ENCODE data around the gene SP7. TPM values are rescaled to one million over a fixed set of nuclear protein-coding genes. Genes with fewer than 3 reads are reported as not detected.

Gene SP7
- 0.22 TPM in 1 of 2 replicates, not detected in the other for total RNA-seq (ENCODE audit: low replicate concordance)
- long read RNA-seq, result 0 reads

DNA sequence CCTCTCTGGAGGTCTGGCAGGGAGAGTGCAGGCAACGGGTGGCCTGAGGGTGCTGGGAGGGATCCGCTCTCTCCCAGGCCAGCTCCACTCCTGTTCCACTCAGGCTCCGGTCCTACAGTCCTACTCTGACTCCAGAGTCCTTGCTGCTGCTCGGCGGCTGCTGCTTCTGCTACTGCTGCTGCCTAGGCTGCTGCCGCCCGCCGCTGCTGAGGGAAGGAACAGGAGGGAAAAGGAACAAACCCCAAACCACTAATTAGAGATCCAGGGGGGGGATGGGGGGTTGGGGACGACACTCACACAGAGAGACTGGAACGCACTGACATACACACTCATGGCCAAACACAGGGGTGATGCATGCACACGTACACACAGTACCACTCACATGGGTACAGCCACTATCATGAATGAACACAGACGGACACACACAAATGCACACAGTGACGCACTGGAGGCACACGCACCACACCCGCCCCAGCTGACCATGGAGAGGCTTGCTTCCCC lies at the start of gene SP7:
TSS of gene SP7 (minus strand) at position 174 of the 501 bp plus-strand sequence. CDS start 708 bp downstream, outside the sequence.
- peaks cover 17% of the 10 kb centered on the region for H3K4me1 Mint-ChIP-seq (ENCODE audit: unreplicated experiment)
- TF ChIP-seq, protein P1, sequence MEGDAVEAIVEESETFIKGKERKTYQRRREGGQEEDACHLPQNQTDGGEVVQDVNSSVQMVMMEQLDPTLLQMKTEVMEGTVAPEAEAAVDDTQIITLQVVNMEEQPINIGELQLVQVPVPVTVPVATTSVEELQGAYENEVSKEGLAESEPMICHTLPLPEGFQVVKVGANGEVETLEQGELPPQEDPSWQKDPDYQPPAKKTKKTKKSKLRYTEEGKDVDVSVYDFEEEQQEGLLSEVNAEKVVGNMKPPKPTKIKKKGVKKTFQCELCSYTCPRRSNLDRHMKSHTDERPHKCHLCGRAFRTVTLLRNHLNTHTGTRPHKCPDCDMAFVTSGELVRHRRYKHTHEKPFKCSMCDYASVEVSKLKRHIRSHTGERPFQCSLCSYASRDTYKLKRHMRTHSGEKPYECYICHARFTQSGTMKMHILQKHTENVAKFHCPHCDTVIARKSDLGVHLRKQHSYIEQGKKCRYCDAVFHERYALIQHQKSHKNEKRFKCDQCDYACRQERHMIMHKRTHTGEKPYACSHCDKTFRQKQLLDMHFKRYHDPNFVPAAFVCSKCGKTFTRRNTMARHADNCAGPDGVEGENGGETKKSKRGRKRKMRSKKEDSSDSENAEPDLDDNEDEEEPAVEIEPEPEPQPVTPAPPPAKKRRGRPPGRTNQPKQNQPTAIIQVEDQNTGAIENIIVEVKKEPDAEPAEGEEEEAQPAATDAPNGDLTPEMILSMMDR (conservative IDR thresholded peaks at IDR 0.05), result no peak
- H3K27me3 Mint-ChIP-seq, result peaks cover 51% of the 10 kb centered on the region
- H3K9me3 Mint-ChIP-seq, result no peaks in the 10 kb centered on the region
- no peak within 1 kb of the TSS for H3K4me3 Mint-ChIP-seq
- no peaks in the 10 kb centered on the region for H3K36me3 Mint-ChIP-seq
- H3K27ac Mint-ChIP-seq, result no peak within 1 kb of the TSS
- no peak for DNase-seq (ENCODE audit: extremely low spot score, unreplicated experiment)

DNA sequence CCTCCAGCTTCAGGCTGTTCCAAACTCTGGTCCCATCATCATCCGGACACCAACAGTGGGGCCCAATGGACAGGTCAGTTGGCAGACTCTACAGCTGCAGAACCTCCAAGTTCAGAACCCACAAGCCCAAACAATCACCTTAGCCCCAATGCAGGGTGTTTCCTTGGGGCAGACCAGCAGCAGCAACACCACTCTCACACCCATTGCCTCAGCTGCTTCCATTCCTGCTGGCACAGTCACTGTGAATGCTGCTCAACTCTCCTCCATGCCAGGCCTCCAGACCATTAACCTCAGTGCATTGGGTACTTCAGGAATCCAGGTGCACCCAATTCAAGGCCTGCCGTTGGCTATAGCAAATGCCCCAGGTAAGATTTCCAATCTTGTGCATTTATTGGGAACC lies 47.1 kb upstream of the SP7 start:
- H3K9me3 Mint-ChIP-seq, result no peaks in the 10 kb centered on the region
- H3K4me3 Mint-ChIP-seq, result peak overlapping the region; percentile 92
- TF ChIP-seq, protein P1 (conservative IDR thresholded peaks at IDR 0.05), result no peak
- no peak for DNase-seq (ENCODE audit: extremely low spot score, unreplicated experiment)
- peaks cover 28% of the 10 kb centered on the region for H3K4me1 Mint-ChIP-seq (ENCODE audit: unreplicated experiment)
- peaks cover 38% of the 10 kb centered on the region for H3K36me3 Mint-ChIP-seq
- no peaks in the 10 kb centered on the region for H3K27me3 Mint-ChIP-seq
- H3K27ac Mint-ChIP-seq, result peak overlapping the region; percentile 53

DNA sequence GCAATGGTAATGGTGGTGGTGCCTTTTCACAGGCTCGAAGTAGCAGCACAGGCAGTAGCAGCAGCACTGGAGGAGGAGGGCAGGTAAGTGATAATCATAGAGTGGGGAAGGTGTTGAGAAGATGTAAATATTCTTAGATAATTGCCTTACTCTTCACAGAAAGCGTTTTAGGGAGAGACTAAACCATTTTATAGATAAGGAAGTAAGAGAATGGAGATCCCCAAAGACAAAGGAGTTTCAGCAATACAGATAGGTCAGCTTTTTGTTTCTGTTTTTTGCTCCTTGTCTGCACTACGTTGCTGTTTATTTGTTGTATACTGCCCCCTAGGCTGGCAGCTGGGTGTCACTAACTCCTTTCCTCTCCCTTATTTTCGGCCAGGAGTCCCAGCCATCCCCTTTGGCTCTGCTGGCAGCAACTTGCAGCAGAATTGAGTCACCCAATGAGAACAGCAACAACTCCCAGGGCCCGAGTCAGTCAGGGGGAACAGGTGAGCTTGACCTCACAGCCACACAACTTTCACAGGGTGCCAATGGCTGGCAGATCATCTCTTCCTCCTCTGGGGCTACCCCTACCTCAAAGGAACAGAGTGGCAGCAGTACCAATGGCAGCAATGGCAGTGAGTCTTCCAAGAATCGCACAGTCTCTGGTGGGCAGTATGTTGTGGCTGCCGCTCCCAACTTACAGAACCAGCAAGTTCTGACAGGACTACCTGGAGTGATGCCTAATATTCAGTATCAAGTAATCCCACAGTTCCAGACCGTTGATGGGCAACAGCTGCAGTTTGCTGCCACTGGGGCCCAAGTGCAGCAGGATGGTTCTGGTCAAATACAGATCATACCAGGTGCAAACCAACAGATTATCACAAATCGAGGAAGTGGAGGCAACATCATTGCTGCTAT lies 45.8 kb upstream of the SP7 start:
- no peak for DNase-seq (ENCODE audit: extremely low spot score, unreplicated experiment)
- Mint-ChIP-seq H3K9me3 (no peaks in the 10 kb centered on the region), H3K27me3 (no peaks in the 10 kb centered on the region), H3K36me3 (peaks cover 30% of the 10 kb centered on the region), H3K4me3 (peak overlapping the region; percentile 92), H3K4me1 (ENCODE audit: unreplicated experiment) (peaks cover 20% of the 10 kb centered on the region), H3K27ac (peak overlapping the region; percentile 98)
- TF ChIP-seq, protein P1 (conservative IDR thresholded peaks at IDR 0.05), result peak; percentile 59

DNA sequence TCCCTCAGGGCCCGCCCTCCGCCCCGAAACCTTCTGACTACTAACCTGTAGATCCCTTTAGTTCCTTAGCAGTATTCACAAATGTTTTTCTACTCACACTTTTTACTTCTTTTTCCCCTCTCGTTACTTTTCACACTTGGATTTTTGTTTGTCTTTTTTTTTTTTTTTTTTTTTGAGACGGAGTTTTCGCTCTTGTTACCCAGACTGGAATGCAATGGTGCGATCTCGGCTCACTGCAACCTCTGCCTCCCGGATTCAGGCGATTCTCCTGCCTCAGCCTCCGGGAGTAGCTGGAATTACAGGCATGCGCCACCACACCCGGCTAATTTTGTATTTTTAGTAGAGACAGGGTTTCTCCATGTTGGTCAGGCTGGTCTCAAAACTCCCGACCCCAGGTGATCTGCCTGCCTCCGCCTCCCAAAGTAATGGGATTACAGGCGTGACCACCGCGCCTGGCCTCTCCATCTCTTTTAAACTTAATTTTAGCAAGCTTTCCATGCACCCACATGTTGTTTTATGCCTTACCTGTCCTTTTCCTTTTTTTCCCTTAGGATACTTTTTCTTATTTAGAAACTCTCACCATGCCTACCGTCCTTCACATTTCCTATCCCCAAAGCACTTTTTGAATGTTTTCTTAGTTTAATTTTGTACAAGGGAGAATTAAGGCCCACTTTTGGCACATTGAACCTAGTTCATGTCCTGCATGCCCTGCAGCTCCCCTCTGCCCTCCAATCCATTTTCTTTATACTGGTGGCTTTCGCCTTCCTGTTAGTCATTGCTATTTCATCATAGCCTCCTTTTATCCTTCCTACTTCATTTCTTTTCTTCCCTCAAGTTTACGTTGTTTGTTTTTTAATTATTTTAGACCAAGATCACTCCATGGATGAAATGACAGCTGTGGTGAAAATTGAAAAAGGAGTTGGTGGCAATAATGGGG lies 44.9 kb upstream of the SP7 start:
- Mint-ChIP-seq H3K27ac (peak overlapping the region; percentile 98), H3K27me3 (no peaks in the 10 kb centered on the region), H3K9me3 (no peaks in the 10 kb centered on the region), H3K36me3 (peaks cover 27% of the 10 kb centered on the region), H3K4me1 (ENCODE audit: unreplicated experiment) (peaks cover 17% of the 10 kb centered on the region), H3K4me3 (peak overlapping the region; percentile 92)
- DNase-seq (ENCODE audit: extremely low spot score, unreplicated experiment), result no peak
- TF ChIP-seq, protein P1 (conservative IDR thresholded peaks at IDR 0.05), result peak; percentile 20

DNA sequence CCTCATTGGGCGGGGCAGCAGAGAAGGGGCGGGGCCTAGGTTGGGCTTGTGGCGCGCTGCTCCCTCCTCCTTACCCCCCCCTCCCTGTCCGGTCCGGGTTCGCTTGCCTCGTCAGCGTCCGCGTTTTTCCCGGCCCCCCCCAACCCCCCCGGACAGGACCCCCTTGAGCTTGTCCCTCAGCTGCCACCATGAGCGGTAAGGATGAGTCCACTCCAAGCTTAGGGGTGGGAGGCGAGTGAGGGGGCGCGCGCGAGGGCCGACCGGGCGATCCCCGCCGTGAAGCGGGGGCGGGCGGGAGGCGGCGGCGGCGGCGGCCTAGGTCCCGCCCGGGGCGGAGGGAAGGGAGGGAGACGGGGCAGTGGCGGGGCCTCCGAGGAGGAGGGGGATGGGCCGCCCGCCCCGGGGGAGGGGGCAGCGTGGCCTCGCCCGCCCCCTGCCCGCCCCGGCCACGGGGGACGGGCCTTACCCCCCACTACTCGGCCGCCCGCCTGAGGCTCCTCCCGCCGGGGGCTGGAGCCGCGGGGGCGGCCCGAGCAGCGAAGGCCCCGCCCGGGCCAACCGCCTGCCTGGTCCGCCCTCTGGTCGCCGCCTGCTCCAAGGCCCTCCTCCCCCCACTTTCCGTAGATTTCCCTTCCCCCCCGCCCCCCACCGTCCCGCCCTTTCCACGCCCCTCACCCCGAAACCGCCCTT lies 44.1 kb upstream of the SP7 start, which contains the start of gene SP1:
TSS of gene SP1 (plus strand) at position 73 of the 690 bp plus-strand sequence. CDS start at position 189, 116 bp downstream.
- TF ChIP-seq, protein P1 (conservative IDR thresholded peaks at IDR 0.05), result no peak
- H3K27me3 Mint-ChIP-seq, result no peaks in the 10 kb centered on the region
- no peaks in the 10 kb centered on the region for H3K9me3 Mint-ChIP-seq
- H3K36me3 Mint-ChIP-seq, result peaks cover 25% of the 10 kb centered on the region
- H3K27ac Mint-ChIP-seq, result peak within 1 kb of the TSS; percentile 98
- H3K4me3 Mint-ChIP-seq, result peak within 1 kb of the TSS; percentile 92
- peak; percentile 88 for DNase-seq (ENCODE audit: extremely low spot score, unreplicated experiment)
- H3K4me1 Mint-ChIP-seq (ENCODE audit: unreplicated experiment), result peaks cover 14% of the 10 kb centered on the region

All from type B pancreatic cell (in vitro differentiated cells).